Mammary epithelial cell (primary cell): ENCODE data around the gene DPM1.

Experiments
- EZH2 ChIP-seq: IDR thresholded peaks from 2 replicates; pipeline ENCODE4 v1.6.1; 2012; ENCODE audit warnings: low read length, inconsistent platforms, borderline replicate concordance
- TF ChIP-seq, protein P1 (sequence below), 2 donors: IDR thresholded peaks in 1 of 2; conservative IDR thresholded peaks in 1 of 2; 2 replicates each; pipeline ENCODE4 v1.5.1; 2011 to 2012; ENCODE audit warnings: inconsistent platforms in 2 of 2, low read length in 2 of 2, mild to moderate bottlenecking in 2 of 2, control low read depth in 1 of 2, low read depth in 1 of 2; ENCODE audit not compliant: insufficient read depth in 1 of 2; ENCODE audit errors: extremely low read depth in 1 of 2

DNA sequence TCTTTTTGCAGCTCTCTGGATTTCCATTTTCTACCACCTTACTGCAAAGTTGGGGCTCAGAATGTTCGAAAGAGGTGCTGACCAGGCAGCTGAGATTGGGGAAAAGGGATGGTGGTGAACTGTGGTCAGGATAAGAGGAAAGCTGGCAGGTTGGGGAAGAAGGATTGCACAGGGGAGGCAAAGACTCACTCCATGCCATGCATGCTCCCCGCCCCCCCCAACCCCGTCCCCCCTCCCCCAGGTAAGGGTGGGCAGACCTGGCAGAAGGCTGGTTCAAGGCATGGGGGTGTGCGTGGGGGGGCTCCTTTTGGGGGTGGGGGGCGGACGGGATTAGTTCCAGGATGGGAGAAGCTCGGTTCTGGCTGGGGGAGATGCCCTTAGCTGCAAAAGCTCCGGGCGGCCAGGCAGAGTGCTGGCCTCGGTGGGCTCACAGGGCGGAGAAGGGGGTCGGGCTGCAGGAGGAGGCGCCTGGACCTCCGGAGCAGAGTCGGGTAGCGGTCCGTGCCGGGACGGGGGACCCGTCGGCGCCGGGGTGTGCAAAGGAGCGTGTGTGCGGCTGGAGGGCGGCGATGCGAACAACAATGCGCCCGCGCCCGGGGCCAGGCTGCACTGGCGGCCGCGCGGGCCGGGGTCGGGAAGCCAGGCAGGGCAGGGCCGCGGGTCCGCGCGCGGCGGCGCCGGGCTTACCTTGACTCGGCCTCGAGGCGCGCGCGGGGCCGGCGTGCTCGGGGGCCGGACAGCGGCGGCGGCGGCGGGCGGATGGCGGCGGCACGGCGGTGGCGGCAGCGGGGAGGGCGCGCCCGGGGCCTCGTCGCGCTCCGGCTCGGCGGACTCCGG, 28.0 kb downstream of the DPM1 start:
- TF ChIP-seq, protein P1, sequence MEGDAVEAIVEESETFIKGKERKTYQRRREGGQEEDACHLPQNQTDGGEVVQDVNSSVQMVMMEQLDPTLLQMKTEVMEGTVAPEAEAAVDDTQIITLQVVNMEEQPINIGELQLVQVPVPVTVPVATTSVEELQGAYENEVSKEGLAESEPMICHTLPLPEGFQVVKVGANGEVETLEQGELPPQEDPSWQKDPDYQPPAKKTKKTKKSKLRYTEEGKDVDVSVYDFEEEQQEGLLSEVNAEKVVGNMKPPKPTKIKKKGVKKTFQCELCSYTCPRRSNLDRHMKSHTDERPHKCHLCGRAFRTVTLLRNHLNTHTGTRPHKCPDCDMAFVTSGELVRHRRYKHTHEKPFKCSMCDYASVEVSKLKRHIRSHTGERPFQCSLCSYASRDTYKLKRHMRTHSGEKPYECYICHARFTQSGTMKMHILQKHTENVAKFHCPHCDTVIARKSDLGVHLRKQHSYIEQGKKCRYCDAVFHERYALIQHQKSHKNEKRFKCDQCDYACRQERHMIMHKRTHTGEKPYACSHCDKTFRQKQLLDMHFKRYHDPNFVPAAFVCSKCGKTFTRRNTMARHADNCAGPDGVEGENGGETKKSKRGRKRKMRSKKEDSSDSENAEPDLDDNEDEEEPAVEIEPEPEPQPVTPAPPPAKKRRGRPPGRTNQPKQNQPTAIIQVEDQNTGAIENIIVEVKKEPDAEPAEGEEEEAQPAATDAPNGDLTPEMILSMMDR (conservative IDR thresholded peaks at IDR 0.05 in 1 of 2, IDR thresholded peaks at IDR 0.05 in 1 of 2; ENCODE audit: extremely low read depth in 1 of 2, insufficient read depth in 1 of 2, low read depth in 1 of 2, low read length in 2 of 2) = no peak
- no peak for TF ChIP-seq EZH2
